Aorta (tissue), 5 donors: ENCODE measurements around the gene MCM10. TPM values are rescaled to one million over a fixed set of nuclear protein-coding genes. Genes with fewer than 3 reads are reported as not detected.

Experiments used
- ATAC-seq: fragments of 200-7000 bp; cut with Tn5 transposase; one replicate; pipeline ENCODE4 v1.9.1; 2022; ENCODE audit warnings: moderate library complexity; ENCODE audit not compliant: low FRiP score
- DNase-seq, 2 donors: peaks; one replicate each; pipeline ENCODE4 v3.0.0-alpha.2; 2020
- H3K27ac ChIP-seq, 2 donors: one replicate each; pipeline ENCODE4 v1.5.1; 2013; ENCODE audit warnings: low read length in 2 of 2, mild to moderate bottlenecking in 2 of 2, moderate library complexity in 2 of 2, control low read depth in 1 of 2, inconsistent platforms in 1 of 2, low read depth in 1 of 2
- H3K27me3 ChIP-seq, 2 donors: one replicate each; pipeline ENCODE4 v1.6.1; 2013; ENCODE audit warnings: control low read depth in 1 of 2, low read length in 1 of 2, mild to moderate bottlenecking in 1 of 2, moderate library complexity in 1 of 2; ENCODE audit not compliant: insufficient read depth in 2 of 2, control insufficient read depth in 1 of 2
- H3K36me3 ChIP-seq, 2 donors: one replicate each; pipeline ENCODE4 v1.6.1; 2013; ENCODE audit warnings: control low read depth in 1 of 2, low read length in 1 of 2, mild to moderate bottlenecking in 1 of 2; ENCODE audit not compliant: insufficient read depth in 2 of 2, control insufficient read depth in 1 of 2
- H3K4me1 ChIP-seq, 2 donors: one replicate each; pipeline ENCODE4 v1.6.1; 2013; ENCODE audit warnings: low read length in 2 of 2, control low read depth in 1 of 2, mild to moderate bottlenecking in 1 of 2, moderate library complexity in 1 of 2; ENCODE audit not compliant: insufficient read depth in 2 of 2, control insufficient read depth in 1 of 2
- H3K4me3 ChIP-seq, 2 donors: one replicate each; pipeline ENCODE4 v1.5.1; 2013; ENCODE audit warnings: low read length in 2 of 2, control low read depth in 1 of 2, mild to moderate bottlenecking in 1 of 2
- H3K9me3 ChIP-seq: one replicate; pipeline ENCODE4 v1.6.1; 2013; ENCODE audit warnings: mild to moderate bottlenecking, low read length; ENCODE audit not compliant: control insufficient read depth
- WGBS, 2 donors: extraction: QIAGEN DNeasy Blood & Tissue Kit; methylation state at CpG; one replicate each; pipeline ENCODE4 v1.1.7; 2013; 5-methylcytosine and 5-hydroxymethylcytosine counted together
- intact Hi-C, 2 donors: fragments of 100-400 bp; cut with DNase I; formaldehyde crosslinking; loops; one replicate each; pipeline versions ENCODE4 v1.14.2 to v1.15.0; 2022
- polyA plus RNA-seq, 2 donors: library from polyadenylated mRNA; stranded (reverse); fragments of 200-250 nt; gene quantifications; one replicate each; pipeline ENCODE4 v1.2.3, GENCODE V29; 2013
- total RNA-seq, 2 donors: library from RNA; stranded (reverse); fragmentation: NEBNext Ultra II Directional; extraction: Animal tissue kit (Norgen Biotek cat#: 25700); gene quantifications; one replicate each; pipeline ENCODE4 v1.2.1, GENCODE V29; 2021
- donor health status: healthy with polysubstance abuse.
- donor health status: Bipolar disorder and iron deficiency.
- donor health status: DM: no; HTN: no; CAD: no.
- donor health status: DM: no; HTN: no; CAD: no.
- donor health status: DM: yes; HTN: yes; CAD: no.

MCM10 gene
- total and polyA plus RNA-seq, 4 donors, result 0.13 to 0.81 (median 0.78) TPM; not detected in 1

- H3K27me3 ChIP-seq, result no peaks in the 10 kb centered on the region
- no peak overlapping the region for H3K27ac ChIP-seq
- H3K9me3 ChIP-seq, result no peaks in the 10 kb centered on the region
- ATAC-seq (no peak), DNase-seq (no peak)
- no peaks in the 10 kb centered on the region for H3K4me1 ChIP-seq
- H3K36me3 ChIP-seq, result no peaks in the 10 kb centered on the region
- 91 to 98% methylated on average over 1 of the region's 1 CpG for WGBS, 2 donors
- intact Hi-C loops, result no loop called here
- H3K4me3 ChIP-seq, result no peak overlapping the region
Observed at GRCh38 chr10:13182424-13182823, 21.1 kb downstream of the MCM10 start.

GRCh38 chr10:13183625-13184024 lies 22.3 kb downstream of the MCM10 start:
- intact Hi-C loops, result no loop called here
- H3K36me3 ChIP-seq, result no peaks in the 10 kb centered on the region
- no peaks in the 10 kb centered on the region for H3K4me1 ChIP-seq
- WGBS, 2 donors, result 77% methylated on average over 5 of the region's 5 CpGs
- no peak overlapping the region for H3K27ac ChIP-seq
- ATAC-seq, result no peak
- no peak for DNase-seq
- H3K27me3 ChIP-seq, result no peaks in the 10 kb centered on the region
- no peak overlapping the region for H3K4me3 ChIP-seq
- H3K9me3 ChIP-seq, result no peaks in the 10 kb centered on the region

GRCh38 chr10:13184276-13184675 lies 22.9 kb downstream of the MCM10 start:
- WGBS, 2 donors, result 59 to 80% methylated on average over 2 of the region's 2 CpGs
- H3K27ac ChIP-seq, result no peak overlapping the region
- no peak overlapping the region for H3K4me3 ChIP-seq
- no peaks in the 10 kb centered on the region for H3K27me3 ChIP-seq
- DNase-seq (no peak), ATAC-seq (no peak)
- H3K36me3 ChIP-seq, result no peaks in the 10 kb centered on the region
- intact Hi-C loops, result no loop called here
- no peaks in the 10 kb centered on the region for H3K9me3 ChIP-seq
- no peaks in the 10 kb centered on the region for H3K4me1 ChIP-seq

- H3K27me3 ChIP-seq, result no peaks in the 10 kb centered on the region
- 63 to 64% methylated on average over 5 of the region's 5 CpGs for WGBS, 2 donors
- no peak overlapping the region for H3K4me3 ChIP-seq
- intact Hi-C loops, result no loop called here
- DNase-seq, result no peak
- no peaks in the 10 kb centered on the region for H3K36me3 ChIP-seq
- no peaks in the 10 kb centered on the region for H3K9me3 ChIP-seq
- H3K4me1 ChIP-seq, result no peaks in the 10 kb centered on the region
- no peak for ATAC-seq
- H3K27ac ChIP-seq, result no peak overlapping the region
Observed at GRCh38 chr10:13184730-13185514, 23.6 kb downstream of the MCM10 start.

- no peaks in the 10 kb centered on the region for H3K27me3 ChIP-seq
- no peak overlapping the region for H3K4me3 ChIP-seq
- DNase-seq (no peak), ATAC-seq (no peak)
- no peak overlapping the region for H3K27ac ChIP-seq
- intact Hi-C loops, result no loop called here
- H3K9me3 ChIP-seq, result no peaks in the 10 kb centered on the region
- H3K4me1 ChIP-seq, result no peaks in the 10 kb centered on the region
- H3K36me3 ChIP-seq, result no peaks in the 10 kb centered on the region
- 98 to 100% methylated on average over 3 of the region's 3 CpGs for WGBS, 2 donors
Observed at GRCh38 chr10:13187135-13187534, 25.8 kb downstream of the MCM10 start.

- Histone ChIP-seq H3K27me3 (no peaks in the 10 kb centered on the region), H3K36me3 (no peaks in the 10 kb centered on the region), H3K4me1 (no peaks in the 10 kb centered on the region), H3K9me3 (no peaks in the 10 kb centered on the region), H3K4me3 (no peak overlapping the region), H3K27ac (no peak overlapping the region)
- 96% methylated on average over 10 of the region's 10 CpGs for WGBS, 2 donors
- ATAC-seq (no peak), DNase-seq (no peak)
- intact Hi-C loops, result no loop called here
Observed at GRCh38 chr10:13188593-13188992, 27.2 kb downstream of the MCM10 start.

- ATAC-seq (no peak), DNase-seq (no peak)
- H3K27ac ChIP-seq, result no peak overlapping the region
- no peaks in the 10 kb centered on the region for H3K4me1 ChIP-seq
- no peak overlapping the region for H3K4me3 ChIP-seq
- WGBS, 2 donors, result 7 to 8% methylated on average over 4 of the region's 4 CpGs
- intact Hi-C loops, result no loop called here
- no peaks in the 10 kb centered on the region for H3K27me3 ChIP-seq
- H3K36me3 ChIP-seq, result no peaks in the 10 kb centered on the region
- no peaks in the 10 kb centered on the region for H3K9me3 ChIP-seq
Observed at GRCh38 chr10:13189961-13190360, 28.6 kb downstream of the MCM10 start.

- ATAC-seq (no peak), DNase-seq (no peak)
- no peaks in the 10 kb centered on the region for H3K4me1 ChIP-seq
- H3K9me3 ChIP-seq, result no peaks in the 10 kb centered on the region
- WGBS, 2 donors, result 97 to 98% methylated on average over 3 of the region's 3 CpGs
- H3K4me3 ChIP-seq, result no peak overlapping the region
- no peak overlapping the region for H3K27ac ChIP-seq
- H3K27me3 ChIP-seq, result no peaks in the 10 kb centered on the region
- H3K36me3 ChIP-seq, result no peaks in the 10 kb centered on the region
- intact Hi-C loops, result no loop called here
Observed at GRCh38 chr10:13190816-13191215, 29.5 kb downstream of the MCM10 start.

GRCh38 chr10:13191362-13191761 lies 30.0 kb downstream of the MCM10 start:
- H3K9me3 ChIP-seq, result no peaks in the 10 kb centered on the region
- no peak overlapping the region for H3K27ac ChIP-seq
- H3K27me3 ChIP-seq, result no peaks in the 10 kb centered on the region
- intact Hi-C loops, result no loop called here
- H3K4me1 ChIP-seq, result no peaks in the 10 kb centered on the region
- H3K36me3 ChIP-seq, result no peaks in the 10 kb centered on the region
- ATAC-seq, result no peak
- no peak overlapping the region for H3K4me3 ChIP-seq
- 97 to 99% methylated on average over 5 of the region's 5 CpGs for WGBS, 2 donors
- no peak for DNase-seq
